Small intestine (tissue), 7 donors: ENCODE results near the gene AP3S2. TPM values are rescaled to one million over a fixed set of nuclear protein-coding genes. Genes with fewer than 3 reads are reported as not detected.
A peak's percentile ranks its signal among the peaks of the same experiment; 100 is the strongest.
"Not testable (repeated sequence)": the region's sequence is repeated elsewhere in the genome, so short reads cannot be mapped to it uniquely, and the experiment has no call there.

ENCODE experiments used
- DNase-seq, 2 donors: peaks; one replicate each; pipeline versions ENCODE4 v3.0.0 to v3.0.0-alpha.2; 2013
- FAIRE-seq: peaks from 2 replicates; lab custom pipeline; 2012; peaks lifted over from hg19 to GRCh38; lab: Jason Lieb, UNC
- H3K27ac ChIP-seq, 3 donors: one replicate each; pipeline ENCODE4 v1.5.1; 2013; ENCODE audit warnings: low read length in 2 of 3, mild to moderate bottlenecking in 2 of 3, control low read depth in 1 of 3, inconsistent platforms in 1 of 3, low read depth in 1 of 3, moderate library complexity in 1 of 3
- H3K27me3 ChIP-seq, 3 donors: one replicate each; pipeline ENCODE4 v1.6.1; 2013; ENCODE audit warnings: low read length in 3 of 3, inconsistent platforms in 1 of 3; ENCODE audit not compliant: control insufficient read depth in 3 of 3, insufficient read depth in 3 of 3
- H3K36me3 ChIP-seq, 3 donors: one replicate each; pipeline ENCODE4 v1.6.1; 2013; ENCODE audit warnings: low read length in 3 of 3, inconsistent platforms in 1 of 3, low read depth in 1 of 3, mild to moderate bottlenecking in 1 of 3, moderate library complexity in 1 of 3; ENCODE audit not compliant: control insufficient read depth in 3 of 3, insufficient read depth in 2 of 3
- H3K4me1 ChIP-seq, 3 donors: one replicate each; pipeline ENCODE4 v1.6.1; 2013; ENCODE audit warnings: low read length in 2 of 3, inconsistent platforms in 1 of 3, low read depth in 1 of 3, mild to moderate bottlenecking in 1 of 3, moderate library complexity in 1 of 3; ENCODE audit not compliant: control insufficient read depth in 3 of 3, insufficient read depth in 2 of 3
- H3K4me3 ChIP-seq, 3 donors: one replicate each; pipeline ENCODE4 v1.5.1; 2013; ENCODE audit warnings: low read length in 3 of 3, control low read depth in 1 of 3, inconsistent platforms in 1 of 3, low read depth in 1 of 3, mild to moderate bottlenecking in 1 of 3, moderate library complexity in 1 of 3
- H3K9me3 ChIP-seq, 2 donors: one replicate each; pipeline ENCODE4 v1.6.1; 2013; ENCODE audit warnings: low read depth in 1 of 2, low read length in 1 of 2; ENCODE audit not compliant: control insufficient read depth in 2 of 2, insufficient read depth in 1 of 2
- WGBS, 3 donors: extraction: QIAGEN DNeasy Blood & Tissue Kit; methylation state at CpG; one replicate each; pipeline ENCODE4 v1.1.7; 2013; 5-methylcytosine and 5-hydroxymethylcytosine counted together
- polyA plus RNA-seq, 4 donors: library from polyadenylated mRNA; stranded (reverse) in 3 of 4; unstranded in 1 of 4; fragments of 200-250 nt in 3 of 4; fragments of 120-200 nt in 1 of 4; gene quantifications; one replicate each; pipeline versions ENCODE4 v1.2.1 to v1.2.3, GENCODE V29; 2013
- donor health status: healthy with polysubstance abuse.
- donor health status: control.
- donor health status: control.
- donor health status: Bipolar disorder and iron deficiency.
- donor health status: healthy.

Gene AP3S2
- polyA plus RNA-seq, 4 donors = 22.7 to 33.3 (median 27.6) TPM

DNA sequence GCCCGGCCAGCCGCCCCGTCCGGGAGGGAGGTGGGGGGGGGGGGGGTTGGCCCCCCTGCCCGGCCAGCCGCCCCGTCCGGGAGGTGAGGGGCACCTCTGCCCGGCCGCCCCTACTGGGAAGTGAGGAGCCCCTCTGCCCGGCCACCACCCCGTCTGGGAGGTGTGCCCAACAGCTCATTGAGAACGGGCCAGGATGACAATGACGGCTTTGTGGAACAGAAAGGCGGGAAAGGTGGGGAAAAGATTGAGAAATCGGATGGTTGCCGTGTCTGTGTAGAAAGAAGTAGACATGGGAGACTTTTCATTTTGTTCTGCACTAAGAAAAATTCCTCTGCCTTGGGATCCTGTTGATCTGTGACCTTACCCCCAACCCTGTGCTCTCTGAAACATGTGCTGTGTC, 38.9 kb downstream of the AP3S2 start:
- not testable (repeated sequence) for H3K27ac ChIP-seq, FAIRE-seq, H3K27me3 ChIP-seq, H3K9me3 ChIP-seq, H3K36me3 ChIP-seq, H3K4me3 ChIP-seq, DNase-seq
- 67 to 75% (median 73%) methylated on average over 6 to 7 of the region's 17 CpGs for WGBS, 3 donors
- H3K4me1 ChIP-seq = peaks cover 5 to 47% (median 11%) of the 10 kb centered on the region in 3 donors

- peaks cover 0 to 4% (median 0%) of the 10 kb centered on the region in 3 donors for H3K36me3 ChIP-seq
Observed at GRCh38 chr15:89852342-89852995, 41.3 kb downstream of the AP3S2 start.

DNA sequence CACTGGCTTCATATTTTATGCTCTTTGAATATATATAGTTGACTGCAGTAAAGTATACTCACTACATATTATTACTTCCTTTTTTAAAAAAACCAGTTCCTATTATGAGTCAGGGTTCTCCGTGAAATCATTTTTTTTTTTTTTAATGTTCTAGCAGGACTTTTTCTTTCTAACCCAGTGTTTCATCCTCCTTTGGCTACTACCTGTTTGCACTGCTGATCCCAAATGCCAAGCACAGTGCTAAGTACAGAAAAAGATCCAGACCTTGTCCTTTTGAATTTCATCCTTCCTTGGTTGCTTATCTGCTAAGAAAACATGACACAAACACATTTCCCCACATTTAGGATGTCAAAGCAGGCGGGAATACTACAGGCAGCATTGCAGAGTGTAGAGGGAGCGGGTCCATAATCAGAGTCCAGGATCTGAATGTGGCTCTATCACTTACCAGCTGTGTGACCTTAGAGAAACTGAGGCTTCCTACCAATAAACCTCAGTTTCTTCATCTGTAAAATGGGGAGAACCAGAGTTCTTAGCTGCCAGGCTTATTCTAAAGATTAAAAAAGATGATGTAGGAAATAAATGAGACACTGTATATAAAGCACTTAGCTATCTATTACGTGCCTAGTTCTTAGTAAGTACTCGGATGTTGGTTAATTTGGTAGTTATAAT, 42.0 kb downstream of the AP3S2 start:
- WGBS, 3 donors = 31 to 61% (median 45%) methylated on average over 5 of the region's 5 CpGs
- DNase-seq (peak; percentile 64 to 66), FAIRE-seq (no peak)
- peaks cover 0 to 9% (median 0%) of the 10 kb centered on the region in 3 donors for H3K36me3 ChIP-seq
- no peaks in the 10 kb centered on the region for H3K27me3 ChIP-seq
- no peaks in the 10 kb centered on the region for H3K9me3 ChIP-seq
- H3K4me3 ChIP-seq = no peak overlapping the region
- peaks cover 5 to 43% (median 17%) of the 10 kb centered on the region in 3 donors for H3K4me1 ChIP-seq
- peak overlapping the region; percentile 62 to 86 (median 79) for H3K27ac ChIP-seq

More at GRCh38 chr15:89852342-89852995, 41.3 kb downstream of the AP3S2 start:
- Histone ChIP-seq H3K27me3 (no peaks in the 10 kb centered on the region), H3K9me3 (no peaks in the 10 kb centered on the region), H3K4me1 (peaks cover 5 to 48% (median 15%) of the 10 kb centered on the region in 3 donors), H3K4me3 (no peak overlapping the region), H3K27ac (peak overlapping the region; percentile 62 to 86 (median 71))
- FAIRE-seq (no peak), DNase-seq (peak; percentile 61 to 62)
- 47 to 73% (median 54%) methylated on average over 3 of the region's 3 CpGs for WGBS, 3 donors

GRCh38 chr15:89848970-89849292, 44.9 kb downstream of the AP3S2 start:
- WGBS, 3 donors = 61 to 76% (median 69%) methylated on average over 2 of the region's 2 CpGs
- H3K4me1 ChIP-seq = peaks cover 5 to 43% (median 13%) of the 10 kb centered on the region in 3 donors
- no peak for DNase-seq
- H3K27me3 ChIP-seq = no peaks in the 10 kb centered on the region
- H3K36me3 ChIP-seq = peaks cover 0 to 10% (median 0%) of the 10 kb centered on the region in 3 donors
- H3K27ac ChIP-seq = peak overlapping the region in 2 of 3 donors; percentile 9 to 48
- no peak for FAIRE-seq
- H3K4me3 ChIP-seq = no peak overlapping the region
- no peaks in the 10 kb centered on the region for H3K9me3 ChIP-seq

DNA sequence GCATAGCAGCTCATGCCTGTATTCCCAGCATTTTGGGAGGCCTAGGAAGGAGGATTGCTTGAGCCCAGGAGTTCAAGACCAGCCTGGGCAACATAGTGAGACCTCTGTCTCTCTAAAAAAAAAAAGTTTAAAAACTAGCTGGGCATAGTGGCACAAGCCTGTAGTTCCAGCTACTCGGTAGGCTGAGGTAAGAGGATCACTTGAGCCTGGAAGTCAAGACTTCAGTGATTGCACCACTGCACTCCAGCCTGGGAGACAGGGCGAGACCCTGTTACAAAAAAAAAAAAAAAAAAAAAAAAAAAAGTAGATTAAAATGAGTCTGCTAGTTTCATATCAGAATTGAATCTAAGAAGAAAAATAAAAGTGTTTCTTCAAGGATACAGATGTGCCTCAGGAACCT, 46.7 kb downstream of the AP3S2 start:
- Histone ChIP-seq H3K4me1 (peaks cover 5 to 38% (median 6%) of the 10 kb centered on the region in 3 donors), H3K27me3 (no peaks in the 10 kb centered on the region), H3K36me3 (peaks cover 0 to 16% (median 0%) of the 10 kb centered on the region in 3 donors), H3K4me3 (no peak overlapping the region), H3K27ac (peak overlapping the region in 1 of 3 donors; percentile 68), H3K9me3 (no peaks in the 10 kb centered on the region)
- WGBS, 3 donors = 88 to 92% (median 92%) methylated on average over 2 of the region's 2 CpGs
- FAIRE-seq = no peak
- DNase-seq = no peak

GRCh38 chr15:89845305-89845893, 48.4 kb downstream of the AP3S2 start:
- peaks cover 0 to 16% (median 0%) of the 10 kb centered on the region in 3 donors for H3K36me3 ChIP-seq
- no peak overlapping the region for H3K4me3 ChIP-seq
- FAIRE-seq (no peak), DNase-seq (peak; percentile 57 to 89)
- whole genome bisulfite sequencing, 3 donors = 26 to 60% (median 44%) methylated on average over 5 of the region's 5 CpGs
- no peaks in the 10 kb centered on the region for H3K9me3 ChIP-seq
- peaks cover 4 to 29% (median 6%) of the 10 kb centered on the region in 3 donors for H3K4me1 ChIP-seq
- peak overlapping the region; percentile 6 to 61 (median 59) for H3K27ac ChIP-seq
- no peaks in the 10 kb centered on the region for H3K27me3 ChIP-seq

DNA sequence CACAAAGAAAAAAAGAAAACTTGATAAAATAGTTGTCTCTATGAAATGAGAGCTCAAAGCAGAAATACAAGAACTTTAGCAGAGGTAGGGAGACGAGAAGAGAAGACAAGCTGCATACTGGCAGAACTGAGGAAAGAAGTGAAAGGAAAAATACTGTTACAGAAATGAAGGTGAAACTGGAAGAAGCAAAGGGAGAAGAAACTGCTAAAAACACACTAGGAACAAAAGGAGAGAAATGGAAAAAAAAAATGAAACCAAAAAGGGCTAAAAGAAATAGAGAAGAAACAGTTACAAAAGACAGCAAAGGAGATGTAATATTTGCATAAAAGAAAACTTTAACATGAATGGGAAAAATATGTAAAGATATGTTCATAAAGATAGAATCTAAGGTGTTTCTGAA, 51.8 kb downstream of the AP3S2 start:
- DNase-seq (no peak), FAIRE-seq (no peak)
- Histone ChIP-seq H3K4me1 (peaks cover 0 to 14% (median 1%) of the 10 kb centered on the region in 3 donors), H3K27me3 (no peaks in the 10 kb centered on the region), H3K36me3 (peaks cover 0 to 33% (median 3%) of the 10 kb centered on the region in 3 donors), H3K27ac (no peak overlapping the region), H3K4me3 (no peak overlapping the region), H3K9me3 (no peaks in the 10 kb centered on the region)
- WGBS, 3 donors = 76 to 96% (median 93%) methylated on average over 1 of the region's 1 CpG

GRCh38 chr15:89841306-89841705, 52.5 kb downstream of the AP3S2 start:
- FAIRE-seq (no peak), DNase-seq (no peak)
- Histone ChIP-seq H3K27ac (no peak overlapping the region), H3K4me1 (peaks cover 0 to 13% (median 0%) of the 10 kb centered on the region in 3 donors), H3K9me3 (no peaks in the 10 kb centered on the region), H3K4me3 (no peak overlapping the region), H3K27me3 (no peaks in the 10 kb centered on the region), H3K36me3 (peaks cover 0 to 33% (median 6%) of the 10 kb centered on the region in 3 donors)
- WGBS, 3 donors = 84 to 97% (median 93%) methylated on average over 4 of the region's 4 CpGs
